Activated CD8-positive, alpha-beta memory T cell treated with anti-CD3 and anti-CD28 coated beads, Interleukin-2, amount 50 U/mL, for 1 hour (primary cell): Measurements from ENCODE around the gene NOL9.
"Not testable (repeated sequence)": the region's sequence is repeated elsewhere in the genome, so short reads cannot be mapped to it uniquely, and the experiment has no call there.

Experiments
- DNase-seq: peaks from one replicate; pipeline ENCODE4 v3.0.0-alpha.2; 2020; ENCODE audit errors: extremely low read depth

The NOL9 gene

DNA sequence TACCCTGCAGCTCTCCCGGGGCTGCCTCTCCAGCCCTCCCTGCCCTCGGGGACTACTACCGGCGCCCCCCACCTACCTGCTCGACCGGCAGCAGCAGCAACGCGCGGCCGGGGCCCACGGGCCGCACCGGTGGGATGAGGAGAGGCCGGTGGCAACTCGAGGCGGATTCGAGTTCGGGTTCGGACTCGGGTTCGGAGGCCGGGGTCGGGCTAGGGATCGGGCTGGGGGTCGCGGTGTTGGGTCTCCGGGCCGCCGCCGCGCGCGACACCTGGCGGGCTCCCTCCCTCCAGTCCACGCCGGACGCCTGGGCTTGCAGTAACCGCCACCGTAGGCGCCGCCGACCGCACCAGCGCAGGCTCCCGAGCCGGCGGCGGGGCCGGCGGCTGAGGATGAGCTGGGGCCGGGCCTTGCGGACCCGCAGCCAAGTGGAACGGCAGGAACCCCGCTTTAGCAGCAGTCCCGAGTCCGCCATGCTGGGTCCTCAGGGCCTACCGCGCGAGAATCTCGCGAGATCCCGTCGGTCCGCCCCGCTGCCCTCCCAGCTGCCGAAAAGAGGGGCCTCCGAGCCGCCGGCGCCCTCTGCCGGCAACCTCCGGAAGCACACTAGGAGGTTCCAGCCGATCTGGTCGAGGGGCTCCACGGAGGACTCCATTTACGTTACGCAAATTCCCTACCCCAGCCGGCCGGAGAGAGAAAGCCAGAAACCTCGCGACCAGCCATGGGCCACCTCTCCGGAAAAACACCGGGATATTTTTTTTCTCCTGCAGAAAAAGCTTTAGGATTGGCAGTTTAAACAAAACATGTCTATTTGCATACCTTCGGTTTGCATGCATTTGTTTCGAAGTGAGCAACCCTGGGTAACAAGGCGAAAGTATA is at the start of gene NOL9:
NOL9 (minus strand) TSS at position 483 of the 876 bp plus-strand sequence; CDS start at position 472, 11 bp downstream.
- peak; percentile 68 for DNase-seq

DNA sequence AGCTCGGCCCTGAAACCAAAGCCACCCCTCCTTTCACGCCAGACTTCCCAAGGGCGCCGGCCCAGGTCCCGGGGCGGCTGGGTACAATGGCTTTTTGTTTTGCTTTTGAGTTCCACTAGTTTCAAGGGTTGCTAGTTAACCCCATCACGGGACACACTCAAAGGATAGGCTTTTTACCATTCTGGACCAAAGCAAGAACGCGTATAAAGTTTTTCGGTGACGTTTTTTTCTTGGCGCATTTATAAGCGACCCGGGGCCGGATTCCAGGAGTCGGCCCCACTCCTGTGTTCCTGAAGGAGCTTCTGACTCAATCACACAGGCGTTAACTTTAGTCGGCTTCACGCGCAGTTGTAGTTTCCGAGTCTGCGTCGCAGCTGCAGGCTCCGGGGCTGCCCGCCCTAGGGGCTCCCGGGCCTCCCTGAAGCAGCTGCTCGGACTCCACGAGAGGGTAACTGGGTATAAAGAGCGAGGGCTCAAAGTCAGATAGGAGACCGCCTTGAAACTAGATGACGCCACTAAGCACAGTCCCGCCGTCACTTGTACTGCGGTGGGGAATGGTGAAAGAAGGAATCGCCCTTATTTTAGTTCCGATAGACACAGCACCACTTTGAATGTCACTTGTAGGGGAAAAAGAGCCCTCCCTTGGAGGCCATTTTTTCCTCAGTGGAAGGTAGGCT is 49.1 kb upstream of the NOL9 start:
- peak; percentile 37 for DNase-seq

DNA sequence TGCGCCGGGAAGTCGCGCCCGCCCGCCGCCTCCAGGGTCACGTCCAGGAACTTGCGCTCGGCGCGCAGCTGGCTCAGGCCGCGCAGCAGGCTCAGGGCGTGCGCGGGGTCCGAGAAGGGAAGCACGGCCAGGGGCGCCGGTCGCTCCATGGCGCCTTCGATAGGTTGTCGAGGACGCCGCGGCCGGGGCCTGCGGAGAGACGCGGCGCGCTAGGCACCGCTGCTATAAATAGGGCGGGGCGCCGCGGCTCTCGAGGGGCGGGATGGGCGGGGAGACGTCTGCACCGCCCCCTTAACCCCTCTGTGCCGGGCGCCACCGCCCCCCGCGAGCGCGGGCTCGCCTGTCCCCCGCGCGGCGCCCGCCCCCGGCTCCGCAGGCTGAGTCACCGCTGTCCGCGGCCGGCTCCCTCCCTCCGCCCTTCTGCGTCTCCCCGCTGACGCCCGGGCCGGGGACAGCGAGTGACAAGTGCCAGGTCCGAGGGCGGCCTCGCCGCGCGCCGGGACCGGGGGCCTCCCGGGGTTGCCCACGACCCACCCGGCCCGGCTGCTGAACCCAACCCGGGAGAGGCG is 48.4 kb upstream of the NOL9 start, which contains the start of gene KLHL21:
KLHL21 (minus strand) TSS at position 201 of the 569 bp plus-strand sequence; CDS start at position 149, 52 bp downstream.
- DNase-seq = peak; percentile 55

DNA sequence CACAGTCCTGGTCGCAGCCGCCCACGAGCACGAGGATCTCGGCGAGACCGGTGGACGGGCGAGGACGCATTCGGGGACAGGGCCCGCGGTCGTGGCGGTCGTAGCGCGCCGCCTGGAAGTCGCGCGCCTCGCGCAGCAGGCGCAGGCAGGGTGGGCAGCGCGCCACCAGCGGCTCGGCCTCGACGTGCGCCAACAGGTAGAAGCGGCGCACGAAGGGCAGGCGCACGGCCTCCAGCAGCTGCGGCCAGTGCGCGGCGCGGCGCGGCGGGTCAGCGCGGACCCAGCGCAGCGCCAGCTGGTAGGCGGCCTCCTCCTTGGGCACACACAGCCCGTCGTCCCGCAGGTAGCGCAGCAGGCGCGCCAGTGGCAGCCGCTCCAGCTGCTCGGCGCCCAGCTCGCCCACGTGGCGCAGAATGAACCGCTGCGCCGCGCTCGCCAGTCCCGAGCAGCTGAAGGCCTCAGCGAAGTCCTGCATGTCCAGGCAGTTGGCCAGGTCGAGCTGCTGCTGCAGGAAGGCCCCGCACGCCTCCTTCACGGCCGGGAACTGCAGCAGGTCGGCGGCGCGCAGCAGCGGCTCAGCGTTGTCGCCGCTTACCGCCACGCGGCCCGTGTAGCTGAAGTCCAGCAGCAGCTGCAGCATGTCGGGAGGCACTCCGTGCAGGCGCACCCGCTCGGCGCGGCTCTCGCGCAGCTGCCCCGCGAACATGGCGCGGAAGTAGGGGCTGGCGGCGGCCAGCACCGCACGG is 47.8 kb upstream of the NOL9 start:
- DNase-seq = no peak

DNA sequence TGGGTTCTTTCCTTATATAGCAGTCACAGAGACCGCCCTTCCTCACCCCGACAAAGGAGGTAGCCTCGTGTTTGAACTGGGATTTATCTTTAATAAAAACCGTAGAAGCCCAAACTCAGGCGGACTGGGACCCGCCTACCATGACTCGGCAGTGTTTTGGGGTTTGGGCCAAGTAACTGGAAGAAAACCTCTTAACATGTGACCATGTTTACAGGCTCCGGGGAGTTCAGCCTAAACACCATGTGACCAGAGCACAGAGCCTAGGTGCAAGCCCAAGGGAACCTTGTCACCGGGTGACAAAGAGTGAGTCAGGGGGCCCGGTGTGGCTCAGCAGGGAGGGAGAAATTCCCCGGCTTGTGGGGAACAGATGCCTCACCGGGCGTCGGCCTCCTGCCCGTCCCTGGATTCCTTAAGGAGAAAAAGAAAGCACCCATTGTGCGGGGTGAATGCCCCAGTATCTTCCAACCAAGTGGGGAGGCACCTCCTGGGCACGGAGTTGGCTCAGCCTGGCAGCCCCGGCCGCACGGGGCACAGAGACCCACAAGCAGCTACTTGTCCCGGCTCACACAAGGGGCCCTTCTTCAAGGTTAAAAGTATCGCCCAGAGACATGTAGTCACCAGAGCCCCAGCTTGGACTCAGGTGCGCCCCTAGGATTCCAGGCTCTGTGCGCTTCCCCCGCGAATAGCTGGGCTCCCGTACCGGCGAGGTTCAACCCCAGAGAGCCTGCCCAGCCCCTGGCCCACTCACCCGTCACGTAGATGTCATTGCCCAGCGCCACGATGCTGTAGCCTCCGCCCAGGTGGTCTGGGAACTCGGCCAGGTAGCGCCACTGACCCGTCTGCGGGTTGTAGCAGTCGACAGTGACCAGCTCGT is 47.0 kb upstream of the NOL9 start:
- DNase-seq = peak; percentile 51

DNA sequence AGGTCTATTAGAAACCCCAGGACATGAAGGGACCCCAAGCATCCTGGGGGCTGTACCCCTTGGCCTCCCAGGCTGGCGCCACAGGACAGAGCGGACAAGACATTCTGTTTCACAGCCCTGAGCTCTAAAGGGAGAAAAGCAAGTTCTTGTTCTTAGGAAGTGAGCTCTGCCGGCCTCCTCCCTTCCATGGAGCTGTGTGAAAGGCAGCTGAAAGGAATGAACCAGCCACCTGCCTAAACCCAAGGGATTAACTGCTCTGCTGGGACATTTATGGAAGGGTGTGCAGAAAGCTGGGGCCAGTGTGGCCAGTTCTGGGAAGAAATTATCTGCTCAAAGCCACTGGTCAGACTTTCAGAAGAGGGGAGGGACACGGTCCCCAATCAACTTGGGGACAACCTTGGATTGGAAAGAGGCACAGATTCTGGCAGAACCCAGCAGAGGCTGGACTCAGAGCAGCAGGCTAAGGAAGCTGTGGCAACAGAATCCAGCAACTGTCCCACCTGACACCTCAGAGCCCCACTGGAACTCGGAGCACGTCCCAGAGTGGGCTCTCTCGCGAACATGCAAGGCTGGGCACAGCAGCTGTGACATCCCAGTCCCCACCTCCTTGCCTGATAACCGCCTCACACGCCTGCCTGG is 46.2 kb upstream of the NOL9 start:
- no peak for DNase-seq

DNA sequence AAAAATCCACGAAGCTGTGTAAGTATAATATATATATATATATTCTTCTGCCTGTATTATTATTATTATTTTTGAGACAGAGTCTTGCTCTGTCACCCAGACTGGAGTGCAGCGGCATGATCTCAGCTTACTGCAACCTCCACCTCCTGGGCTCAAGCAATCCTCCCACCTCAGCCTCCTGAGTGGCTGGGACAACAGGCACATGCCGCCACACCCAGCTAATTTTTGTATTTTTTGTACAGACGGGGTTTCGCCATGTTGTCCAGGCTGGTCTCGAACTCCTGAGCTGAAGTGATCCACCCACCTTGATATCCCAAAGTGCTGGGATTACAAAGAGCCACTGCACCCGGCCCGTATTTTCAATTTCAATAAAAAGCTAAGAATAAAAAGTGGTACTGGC is 45.7 kb upstream of the NOL9 start:
- not testable (repeated sequence) for DNase-seq

DNA sequence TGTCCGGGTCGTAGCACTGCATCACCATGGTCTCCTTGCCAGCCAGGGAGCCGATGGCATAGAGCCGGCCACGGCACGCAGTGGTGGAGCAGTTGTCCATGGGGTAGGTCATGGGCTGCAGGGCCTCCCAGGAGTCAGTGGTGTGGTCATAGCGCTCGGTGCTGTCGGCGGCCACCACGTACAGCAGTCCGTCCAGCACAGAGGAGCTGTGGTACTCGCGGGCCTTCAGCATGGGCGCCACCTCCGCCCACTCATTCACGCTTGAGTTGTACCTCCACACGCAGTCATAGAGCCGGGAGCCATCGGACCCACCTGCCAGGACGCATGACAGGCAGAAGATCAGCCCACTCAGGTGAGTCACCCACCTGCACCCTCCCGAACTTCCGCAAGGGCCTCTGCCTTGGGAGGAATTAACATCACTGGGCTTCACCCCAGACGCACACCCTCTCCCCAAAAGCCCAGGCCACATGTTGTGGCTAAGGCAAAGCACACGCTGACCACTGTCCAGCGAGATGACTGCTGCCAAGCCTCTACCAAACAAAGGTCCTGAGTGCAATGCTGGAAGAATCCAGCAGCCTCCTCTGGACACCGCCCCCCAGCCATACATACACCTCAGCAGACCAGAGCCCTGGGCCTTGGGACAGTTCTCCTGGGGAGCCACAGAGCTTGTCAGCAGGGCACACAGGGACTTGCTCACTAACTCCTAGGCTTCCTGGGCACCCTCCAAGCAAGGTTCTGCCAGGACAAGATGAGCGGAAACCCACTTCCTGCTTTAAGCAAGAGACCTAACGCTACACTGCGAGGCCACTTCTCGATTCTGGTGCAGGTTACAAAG is 45.0 kb upstream of the NOL9 start:
- peak; percentile 24 for DNase-seq

DNA sequence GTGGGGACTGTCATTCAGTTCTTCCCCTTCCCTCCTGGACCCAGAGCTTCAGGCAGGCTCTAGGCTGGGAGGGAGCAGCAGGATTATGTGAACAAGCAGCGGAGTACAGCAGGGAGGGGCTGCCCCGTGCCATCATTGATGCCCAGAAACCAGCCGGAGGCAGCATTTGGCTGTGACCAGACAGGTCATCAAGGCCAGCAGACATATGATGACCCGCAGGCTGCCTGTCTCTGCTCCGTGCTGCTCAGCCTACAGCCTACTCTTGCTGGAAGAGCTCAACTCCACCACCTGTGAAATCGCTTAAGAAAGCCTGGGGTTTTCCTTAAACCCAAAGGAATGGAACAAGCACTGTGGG is 43.4 kb upstream of the NOL9 start:
- no peak for DNase-seq

DNA sequence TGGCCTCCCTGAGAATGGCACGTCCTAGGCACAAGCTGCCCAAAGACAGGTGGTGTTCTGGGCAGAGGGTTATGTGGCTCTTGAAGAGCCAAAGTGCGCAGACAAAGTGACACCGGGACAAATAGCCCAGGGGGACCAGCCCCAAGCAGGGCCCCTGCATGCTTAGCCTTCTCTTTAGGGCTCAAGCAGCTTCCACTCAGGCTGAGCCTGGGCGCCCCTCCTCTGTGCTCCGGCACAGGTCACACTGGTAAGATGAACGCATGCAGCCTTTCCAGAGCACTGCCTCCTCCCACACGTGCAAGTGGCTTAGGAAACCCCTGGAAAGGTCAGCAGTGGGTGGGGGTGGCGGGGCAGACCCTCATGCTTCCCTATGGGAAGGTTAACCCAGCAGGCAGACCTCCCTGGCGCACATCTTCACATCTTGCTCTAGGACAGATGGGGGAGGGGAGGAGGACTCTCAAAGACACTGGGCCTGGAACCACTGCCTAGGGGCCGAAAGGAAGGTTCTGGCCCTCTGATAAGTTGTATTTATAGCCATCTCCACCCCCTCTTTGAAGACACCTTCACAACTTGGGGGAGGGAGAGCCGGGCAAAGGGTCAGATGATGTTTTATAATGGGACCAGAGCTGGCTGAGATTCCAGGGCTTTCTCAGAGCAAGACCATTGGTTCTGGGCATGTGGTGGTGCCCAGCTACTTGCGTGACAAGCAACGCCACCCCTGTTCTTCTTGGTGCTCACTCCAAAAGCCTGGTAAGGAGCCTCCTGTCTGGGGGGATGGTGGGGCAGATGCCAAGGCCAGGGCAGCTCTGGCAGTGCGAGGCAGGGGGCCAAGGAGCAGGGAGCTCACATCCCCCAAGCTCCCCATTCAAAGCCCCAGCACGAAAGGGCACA is 42.8 kb upstream of the NOL9 start:
- no peak for DNase-seq

DNA sequence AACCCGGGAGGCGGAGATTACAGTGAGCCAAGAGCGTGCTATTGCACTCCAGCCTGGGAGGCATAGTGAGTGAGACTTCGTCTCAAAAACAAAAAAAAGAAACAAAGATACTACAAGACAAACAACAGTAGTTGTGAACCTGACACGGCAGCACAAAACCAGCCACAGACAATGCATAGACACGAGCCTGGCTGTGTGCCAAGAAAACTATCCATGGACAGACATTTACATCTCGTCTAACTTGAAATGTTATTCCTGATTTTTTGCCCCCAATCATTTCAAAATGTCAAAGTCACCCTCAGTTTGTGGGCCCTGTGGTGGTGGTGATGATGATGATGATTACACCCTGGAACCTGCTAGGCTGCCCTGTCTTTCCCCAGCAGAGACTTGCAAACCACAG is 42.0 kb upstream of the NOL9 start:
- DNase-seq = no peak

DNA sequence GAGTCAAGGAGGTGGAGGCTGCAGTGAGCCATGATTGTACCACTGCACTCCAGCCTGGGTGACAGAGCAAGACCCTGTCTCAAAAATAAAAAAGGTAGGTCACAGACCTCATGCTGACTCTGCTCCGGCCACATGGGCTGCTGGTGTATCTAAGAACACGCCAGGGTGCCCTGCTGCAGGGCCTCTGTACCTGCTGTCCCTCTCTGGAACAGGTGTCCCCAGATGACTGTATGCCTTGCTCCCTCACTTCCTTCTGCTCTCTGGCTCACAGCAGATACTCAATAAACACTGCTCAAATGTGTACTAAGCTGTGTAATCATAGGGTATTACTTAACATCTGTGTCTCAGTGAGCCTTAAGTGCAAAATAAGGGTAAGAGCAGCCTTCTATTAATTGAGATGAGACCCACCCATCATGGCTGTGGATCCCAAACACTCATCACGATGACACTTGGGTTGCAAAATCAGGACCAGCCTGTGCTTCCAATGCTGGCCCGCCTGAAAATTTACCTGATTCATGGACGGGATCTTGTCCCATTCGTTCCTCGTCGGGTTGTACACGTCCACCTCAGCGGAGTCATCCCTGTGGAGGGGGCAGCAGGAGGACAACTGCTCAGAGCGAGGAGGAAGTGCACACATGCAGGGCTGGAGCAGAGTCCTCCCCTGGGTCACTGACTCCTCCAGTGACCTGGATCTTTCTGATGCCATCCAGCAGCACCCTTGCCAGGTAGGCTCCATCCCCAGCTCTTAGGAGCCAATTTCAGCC is 40.8 kb upstream of the NOL9 start:
- no peak for DNase-seq

DNA sequence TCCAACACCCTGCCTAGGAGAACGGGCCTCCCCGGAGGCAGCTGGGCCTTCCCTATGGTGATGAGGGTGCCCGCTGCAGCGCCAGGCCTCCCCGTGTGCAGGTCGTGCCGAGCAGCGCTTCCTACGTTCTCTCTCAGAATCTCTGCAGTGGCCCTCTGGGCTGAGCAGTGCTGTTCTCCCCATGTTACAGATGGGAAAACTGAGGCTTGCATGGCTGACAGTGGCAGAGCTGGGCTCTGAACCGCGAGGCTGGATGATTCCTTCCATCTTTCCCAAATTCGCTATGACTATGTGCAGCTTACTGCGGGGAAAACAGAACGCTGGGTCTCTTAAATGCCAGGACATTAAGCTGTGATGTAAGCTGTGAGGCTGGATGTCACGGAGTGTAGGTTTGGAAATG is 39.5 kb upstream of the NOL9 start:
- DNase-seq = no peak

DNA sequence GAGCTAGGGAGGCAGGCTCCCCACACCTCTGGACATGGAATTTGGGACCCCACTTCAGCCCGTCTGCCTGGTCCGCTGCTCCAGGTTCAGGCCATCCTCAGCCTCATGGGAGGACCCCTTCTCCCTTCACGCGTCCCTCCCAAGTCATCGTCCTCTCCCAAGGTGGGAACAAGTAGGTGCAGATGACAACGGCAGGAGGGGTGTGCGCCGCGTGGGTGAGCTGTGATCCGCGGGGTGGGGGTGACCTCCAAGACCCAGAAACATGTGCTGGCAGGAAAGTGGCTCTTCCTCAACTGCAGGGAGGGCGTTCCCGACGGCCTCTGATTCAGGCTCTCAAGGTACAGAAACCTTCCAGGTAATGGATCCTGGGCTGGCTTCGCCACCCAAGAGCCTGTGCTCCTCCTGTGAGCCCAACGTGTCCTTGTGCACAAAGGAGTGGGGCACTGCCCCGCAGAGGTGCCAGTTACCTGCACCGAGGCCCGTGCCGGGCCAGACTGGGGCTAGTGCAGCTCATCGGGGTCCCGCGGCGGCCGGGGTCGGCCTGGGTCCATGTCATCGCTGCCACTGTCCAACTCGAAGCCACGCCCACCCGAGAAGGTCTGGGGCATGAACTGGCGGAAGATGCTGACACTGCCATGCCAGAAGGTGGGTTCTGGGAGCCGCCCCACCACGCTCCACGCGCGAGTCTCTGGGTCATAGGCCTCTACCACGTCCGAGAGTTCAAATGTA is 38.7 kb upstream of the NOL9 start:
- DNase-seq = no peak

DNA sequence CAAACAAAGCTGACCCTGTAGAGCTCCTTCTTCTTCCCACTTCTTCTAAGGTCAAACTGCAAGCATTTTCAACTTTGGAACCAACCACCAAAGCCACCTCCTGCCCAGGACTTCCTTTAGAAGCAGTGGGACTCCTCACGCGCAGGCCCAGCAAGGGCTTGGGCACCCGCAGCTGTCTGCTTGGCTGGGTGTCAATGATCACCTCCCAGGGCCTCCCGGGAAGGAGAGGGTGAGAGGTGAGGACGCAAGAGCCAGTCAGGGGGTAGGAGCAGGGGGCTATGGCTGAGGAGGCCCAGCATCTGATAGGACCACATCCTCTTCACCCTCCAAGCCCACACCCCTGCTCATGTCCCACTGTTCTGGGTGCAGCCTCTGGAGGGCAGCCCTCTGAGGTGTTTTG is 38.1 kb upstream of the NOL9 start:
- DNase-seq = no peak

DNA sequence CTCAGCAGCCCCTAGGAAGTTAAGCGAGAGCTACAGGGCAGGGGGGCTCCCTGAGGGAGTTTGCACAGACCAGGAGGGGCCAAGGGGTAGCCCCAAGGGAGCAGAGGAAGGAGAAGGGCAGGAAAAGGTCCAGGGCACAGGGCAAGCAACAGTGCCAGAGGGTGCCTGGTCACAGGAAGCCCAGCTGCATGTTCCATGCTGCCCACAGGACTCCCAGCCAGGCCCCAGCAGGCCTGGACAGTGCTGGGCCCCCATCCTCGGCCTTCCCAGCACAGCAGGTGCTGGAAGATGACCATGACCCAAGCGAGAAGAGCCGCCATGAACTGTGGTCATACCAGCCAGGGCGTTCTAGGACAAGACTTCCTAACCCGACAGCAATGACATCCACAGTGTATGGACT is 37.3 kb upstream of the NOL9 start:
- no peak for DNase-seq

DNA sequence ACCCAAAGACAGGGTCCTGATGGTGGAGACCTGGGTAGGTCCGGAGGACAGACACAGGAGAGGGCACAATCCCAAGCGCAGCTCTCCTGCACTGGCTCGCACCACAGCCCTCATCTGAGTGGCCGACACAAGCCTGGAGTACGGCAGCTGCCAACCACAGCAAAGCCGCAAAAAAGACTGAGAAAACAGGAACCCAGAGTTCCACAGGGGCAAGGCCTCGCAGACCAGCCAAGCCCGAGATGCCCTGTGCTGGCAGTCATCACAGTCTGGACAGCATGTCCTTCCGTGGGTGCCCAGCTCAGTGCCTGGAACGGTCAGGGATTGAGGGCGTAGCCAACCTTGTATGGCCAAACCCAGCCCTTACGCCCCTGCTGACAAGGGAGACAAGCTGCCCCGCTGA is 36.9 kb upstream of the NOL9 start:
- DNase-seq = no peak
